Ovary (tissue), 9 donors: ENCODE data around the gene AOC2. TPM values are rescaled to one million over a fixed set of nuclear protein-coding genes. Genes with fewer than 3 reads are reported as not detected.

Experiments used
- DNase-seq, 5 donors: peaks; one replicate each; pipeline ENCODE4 v3.0.0-alpha.2; 2019 to 2020
- H3K27ac ChIP-seq, 2 donors: fragments of 200-600 bp; one replicate each; pipeline versions ENCODE4 v1.5.1 to v1.8.0; 2019 to 2022
- H3K27me3 ChIP-seq: fragments of 200-600 bp; one replicate; pipeline ENCODE4 v1.8.0; 2022
- H3K36me3 ChIP-seq: fragments of 200-600 bp; sonication (generic); one replicate; pipeline ENCODE4 v1.5.1; 2019
- H3K4me1 ChIP-seq: one replicate; pipeline ENCODE4 v1.8.1; 2013; ENCODE audit warnings: mild to moderate bottlenecking, moderate library complexity; ENCODE audit not compliant: insufficient read depth
- H3K4me3 ChIP-seq: fragments of 200-600 bp; sonication (generic); one replicate; pipeline ENCODE4 v1.5.1; 2017
- H3K9me3 ChIP-seq, 2 donors: fragments of 200-600 bp in 1 of 2; sonication (generic) in 1 of 2; one replicate each; pipeline versions ENCODE4 v1.5.1 to v1.8.1; 2013 to 2019; ENCODE audit warnings: mild to moderate bottlenecking in 1 of 2, moderate library complexity in 1 of 2
- EP300 ChIP-seq: sonication (generic); formaldehyde crosslinking; IDR thresholded peaks from one replicate; pipeline ENCODE4 v1.6.1; 2017; ENCODE audit warnings: antibody characterized with exemption
- POLR2A ChIP-seq: fragments of 450-650 bp; IDR thresholded peaks from one replicate; pipeline ENCODE4 v1.6.1; 2017; ENCODE audit warnings: antibody characterized with exemption, mild to moderate bottlenecking, moderate library complexity
- WGBS, 3 donors: extraction: QIAGEN DNeasy Blood & Tissue Kit in 1 of 3; methylation state at CpG; one replicate each; pipeline versions ENCODE4 v1.1.5 to v1.1.7; 2013 to 2017; 5-methylcytosine and 5-hydroxymethylcytosine counted together
- intact Hi-C, 4 donors: fragments of 100-400 bp; cut with DNase I; formaldehyde crosslinking; loops; one replicate each; pipeline versions ENCODE4 v1.11.0 to v1.15.1; 2022 to 2023
- polyA plus RNA-seq, 2 donors: library from polyadenylated mRNA; stranded (reverse); fragments of 200-250 nt in 1 of 2; fragments of 350-450 nt in 1 of 2; fragmentation: Illumina TruSeq in 1 of 2; extraction: RNeasy Lipid Tissue Mini Kit (QIAGEN cat#74804) in 1 of 2; gene quantifications; one replicate each; pipeline ENCODE4 v1.2.3, GENCODE V29; 2013 to 2014
- total RNA-seq, 7 donors: library from RNA; depleted of rRNA in 2 of 7; stranded (reverse); fragments of >200 nt in 2 of 7; fragmentation: NEBNext Ultra II Directional in 3 of 7; extraction: Animal tissue kit (Norgen Biotek cat#: 25700) in 3 of 7; gene quantifications; one replicate each; pipeline versions ENCODE4 v1.1.0 to v1.2.4, GENCODE V29; 2016 to 2023
- TF ChIP-seq, protein P1 (sequence below), 3 donors: fragments of 450-650 bp in 2 of 3; fragments of 200-600 bp in 1 of 3; IDR thresholded peaks; one replicate each; pipeline versions ENCODE4 v1.5.1 to v1.8.0; 2016 to 2022; ENCODE audit warnings: antibody characterized with exemption in 3 of 3, mild to moderate bottlenecking in 1 of 3
- donor health status: DM: no; HTN: no; CAD: no; lungs with moderate emphysema.
- donor health status: DM: no; HTN: no; CAD: no.
- donor health status: Bipolar disorder and iron deficiency.
- donor health status: DM: yes; HTN: yes; CAD: no.
- donor health status: DM: no; HTN: no; CAD: no.
- donor health status: DM: yes; HTN: yes; CAD: no.

Gene AOC2
- total and polyA plus RNA-seq, 9 donors: 0.40 to 6.3 (median 1.3) TPM

GRCh38 chr17:42821176-42821575 lies 23.2 kb upstream of the AOC2 start:
- no peak for DNase-seq
- intact Hi-C loops: loop anchor here in 2 of 4 donors (10.0 kb wide), 2 partner anchors 96 to 236 kb away; no protein-coding TSS in a partner anchor
- TF ChIP-seq POLR2A (no peak), EP300 (no peak)
- TF ChIP-seq, protein P1, sequence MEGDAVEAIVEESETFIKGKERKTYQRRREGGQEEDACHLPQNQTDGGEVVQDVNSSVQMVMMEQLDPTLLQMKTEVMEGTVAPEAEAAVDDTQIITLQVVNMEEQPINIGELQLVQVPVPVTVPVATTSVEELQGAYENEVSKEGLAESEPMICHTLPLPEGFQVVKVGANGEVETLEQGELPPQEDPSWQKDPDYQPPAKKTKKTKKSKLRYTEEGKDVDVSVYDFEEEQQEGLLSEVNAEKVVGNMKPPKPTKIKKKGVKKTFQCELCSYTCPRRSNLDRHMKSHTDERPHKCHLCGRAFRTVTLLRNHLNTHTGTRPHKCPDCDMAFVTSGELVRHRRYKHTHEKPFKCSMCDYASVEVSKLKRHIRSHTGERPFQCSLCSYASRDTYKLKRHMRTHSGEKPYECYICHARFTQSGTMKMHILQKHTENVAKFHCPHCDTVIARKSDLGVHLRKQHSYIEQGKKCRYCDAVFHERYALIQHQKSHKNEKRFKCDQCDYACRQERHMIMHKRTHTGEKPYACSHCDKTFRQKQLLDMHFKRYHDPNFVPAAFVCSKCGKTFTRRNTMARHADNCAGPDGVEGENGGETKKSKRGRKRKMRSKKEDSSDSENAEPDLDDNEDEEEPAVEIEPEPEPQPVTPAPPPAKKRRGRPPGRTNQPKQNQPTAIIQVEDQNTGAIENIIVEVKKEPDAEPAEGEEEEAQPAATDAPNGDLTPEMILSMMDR (IDR thresholded peaks at IDR 0.05): no peak
- WGBS, 3 donors: 77 to 82% (median 81%) methylated on average over 7 of the region's 7 CpGs
- Histone ChIP-seq H3K4me1 (peaks cover 4% of the 10 kb centered on the region), H3K9me3 (no peaks in the 10 kb centered on the region), H3K36me3 (no peaks in the 10 kb centered on the region), H3K4me3 (no peak overlapping the region), H3K27me3 (no peaks in the 10 kb centered on the region), H3K27ac (no peak overlapping the region)

- H3K4me3 ChIP-seq: no peak overlapping the region
- peaks cover 4% of the 10 kb centered on the region for H3K4me1 ChIP-seq
- intact Hi-C loops: loop anchor here in 2 of 4 donors (5.0 to 10.0 kb wide), 3 partner anchors 103 to 243 kb away; no protein-coding TSS in a partner anchor
- no peaks in the 10 kb centered on the region for H3K36me3 ChIP-seq
- no peak for DNase-seq
- TF ChIP-seq, protein P1 (IDR thresholded peaks at IDR 0.05): no peak
- TF ChIP-seq POLR2A (no peak), EP300 (no peak)
- no peaks in the 10 kb centered on the region for H3K9me3 ChIP-seq
- H3K27me3 ChIP-seq: no peaks in the 10 kb centered on the region
- H3K27ac ChIP-seq: no peak overlapping the region
- 91 to 94% (median 94%) methylated on average over 1 of the region's 1 CpG for WGBS, 3 donors
These were observed 16.9 kb upstream of the AOC2 start for GRCh38 chr17:42827472-42827871.

- intact Hi-C loops: no loop called here
- no peak for DNase-seq
- Histone ChIP-seq H3K27me3 (no peaks in the 10 kb centered on the region), H3K36me3 (no peaks in the 10 kb centered on the region), H3K4me3 (no peak overlapping the region), H3K4me1 (no peaks in the 10 kb centered on the region), H3K9me3 (no peaks in the 10 kb centered on the region), H3K27ac (no peak overlapping the region)
- TF ChIP-seq POLR2A (no peak), EP300 (no peak)
- TF ChIP-seq, protein P1 (IDR thresholded peaks at IDR 0.05): no peak
These were observed 13.4 kb upstream of the AOC2 start for GRCh38 chr17:42830971-42831370.

DNA sequence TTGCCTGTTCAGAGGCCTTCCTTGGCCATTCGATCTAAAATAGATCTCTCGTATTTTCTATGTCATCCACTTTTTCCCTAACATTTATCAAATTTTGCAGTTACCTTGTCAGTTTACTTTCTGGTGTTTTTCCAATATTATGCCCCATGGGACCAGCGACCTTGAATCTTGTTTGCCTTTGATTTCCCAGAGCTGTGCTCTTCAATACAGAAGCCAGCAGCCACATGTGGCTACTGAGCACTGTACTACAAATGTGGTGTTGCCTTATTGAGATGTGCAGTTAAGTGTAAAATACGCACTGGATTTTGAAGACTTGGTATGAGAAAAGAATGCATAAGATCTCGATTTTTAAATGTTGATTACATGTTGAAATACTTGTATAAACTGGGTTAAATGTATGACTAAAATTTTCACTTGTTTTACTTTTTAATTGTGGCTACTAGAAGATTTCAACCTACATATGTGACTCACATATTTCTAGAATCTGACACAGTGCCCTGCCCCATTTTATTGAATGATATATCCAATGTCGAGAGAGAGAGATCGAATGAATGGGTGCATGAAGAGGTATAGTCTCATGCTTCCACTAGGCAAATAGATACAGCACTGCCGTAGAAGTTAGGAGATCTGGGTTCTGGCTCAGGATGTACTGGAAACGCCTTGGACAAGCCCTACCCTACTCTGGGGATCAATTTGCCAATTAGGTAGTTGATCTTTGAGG lies 12.0 kb upstream of the AOC2 start:
- 45 to 49% (median 48%) methylated on average over 9 of the region's 9 CpGs for WGBS, 3 donors
- Histone ChIP-seq H3K9me3 (no peaks in the 10 kb centered on the region), H3K36me3 (no peaks in the 10 kb centered on the region), H3K4me1 (no peaks in the 10 kb centered on the region), H3K27ac (peak overlapping the region; percentile 56 to 82), H3K27me3 (no peaks in the 10 kb centered on the region), H3K4me3 (peak overlapping the region; percentile 74)
- TF ChIP-seq POLR2A: no peak
- TF ChIP-seq EP300: no peak
- TF ChIP-seq, protein P1 (IDR thresholded peaks at IDR 0.05): no peak
- DNase-seq: no peak
- intact Hi-C loops: no loop called here
